ENCODE results near the gene RBFOX2.
"Not testable (repeated sequence)": the region's sequence is repeated elsewhere in the genome, so short reads cannot be mapped to it uniquely, and the experiment has no call there.

Gene RBFOX2

GRCh38 chr22:35830305-35830704, 198.3 kb downstream of the RBFOX2 start:
- no peak for DNase-seq (ENCODE audit: low spot score)

- no peak for DNase-seq (ENCODE audit: low spot score)
These were observed 204.4 kb downstream of the RBFOX2 start for GRCh38 chr22:35824256-35824655.

- no peak for DNase-seq (ENCODE audit: low spot score)
These were observed 207.0 kb downstream of the RBFOX2 start for GRCh38 chr22:35821654-35822053.

GRCh38 chr22:35819421-35819820, 209.2 kb downstream of the RBFOX2 start:
- no peak for DNase-seq (ENCODE audit: low spot score)

GRCh38 chr22:35818897-35819296, 209.7 kb downstream of the RBFOX2 start:
- DNase-seq (ENCODE audit: low spot score) = no peak

- no peak for DNase-seq (ENCODE audit: low spot score)
These were observed 216.0 kb downstream of the RBFOX2 start for GRCh38 chr22:35812600-35812999.

GRCh38 chr22:35811670-35812069, 217.0 kb downstream of the RBFOX2 start:
- no peak for DNase-seq (ENCODE audit: low spot score)

- DNase-seq (ENCODE audit: low spot score) = no peak
These were observed 218.8 kb downstream of the RBFOX2 start for GRCh38 chr22:35809816-35810215.

GRCh38 chr22:35808377-35808776, 220.2 kb downstream of the RBFOX2 start:
- no peak for DNase-seq (ENCODE audit: low spot score)

GRCh38 chr22:35806668-35807067, 222.0 kb downstream of the RBFOX2 start:
- not testable (repeated sequence) for DNase-seq (ENCODE audit: low spot score)

GRCh38 chr22:35805466-35805865, 223.2 kb downstream of the RBFOX2 start:
- DNase-seq (ENCODE audit: low spot score) = no peak

- DNase-seq (ENCODE audit: low spot score) = no peak
These were observed 224.2 kb downstream of the RBFOX2 start for GRCh38 chr22:35804421-35804820.

- no peak for DNase-seq (ENCODE audit: low spot score)
These were observed 225.7 kb downstream of the RBFOX2 start for GRCh38 chr22:35802885-35803284.

- not testable (repeated sequence) for DNase-seq (ENCODE audit: low spot score)
These were observed 227.3 kb downstream of the RBFOX2 start for GRCh38 chr22:35801301-35801700.

- no peak for DNase-seq (ENCODE audit: low spot score)
These were observed 229.5 kb downstream of the RBFOX2 start for GRCh38 chr22:35799150-35799549.

- no peak for DNase-seq (ENCODE audit: low spot score)
These were observed 231.2 kb downstream of the RBFOX2 start for GRCh38 chr22:35797411-35797810.

- no peak for DNase-seq (ENCODE audit: low spot score)
These were observed 233.1 kb downstream of the RBFOX2 start for GRCh38 chr22:35795476-35795875.

GRCh38 chr22:35792506-35792905, 236.1 kb downstream of the RBFOX2 start:
- DNase-seq (ENCODE audit: low spot score) = no peak

GRCh38 chr22:35791788-35792187, 236.8 kb downstream of the RBFOX2 start:
- not testable (repeated sequence) for DNase-seq (ENCODE audit: low spot score)

- no peak for DNase-seq (ENCODE audit: low spot score)
These were observed 243.3 kb downstream of the RBFOX2 start for GRCh38 chr22:35785181-35785923.

- DNase-seq (ENCODE audit: low spot score) = no peak
These were observed 244.0 kb downstream of the RBFOX2 start for GRCh38 chr22:35784633-35785032.

- no peak for DNase-seq (ENCODE audit: low spot score)
These were observed 244.5 kb downstream of the RBFOX2 start for GRCh38 chr22:35783943-35784614.

- no peak for DNase-seq (ENCODE audit: low spot score)
These were observed 246.1 kb downstream of the RBFOX2 start for GRCh38 chr22:35782504-35782903.

- no peak for DNase-seq (ENCODE audit: low spot score)
These were observed 246.7 kb downstream of the RBFOX2 start for GRCh38 chr22:35781898-35782297.
